GM23248 (cell line): ENCODE measurements around the gene PCBP3. TPM values are rescaled to one million over a fixed set of nuclear protein-coding genes. Genes with fewer than 3 reads are reported as not detected.

Source experiments
- DNase-seq: peaks from one replicate; pipeline ENCODE4 v3.0.0-alpha.2; 2015
- H2AFZ ChIP-seq: fragments of 200-600 bp; sonication (generic); 2 replicates; pipeline ENCODE4 v1.6.1; 2016; ENCODE audit warnings: antibody characterized with exemption
- H3F3A ChIP-seq: fragments of 200-600 bp; sonication (generic); 2 replicates; pipeline ENCODE4 v1.6.1; 2016; ENCODE audit warnings: mild to moderate bottlenecking, antibody characterized with exemption, mixed run types; ENCODE audit not compliant: insufficient read depth
- H3K27ac ChIP-seq: fragments of 200-600 bp; sonication (generic); 2 replicates; pipeline ENCODE4 v1.5.1; 2016; ENCODE audit warnings: mild to moderate bottlenecking
- H3K27me3 ChIP-seq: fragments of 200-600 bp; sonication (generic); replicated peaks from 2 replicates; pipeline ENCODE4 v1.6.1; 2016; ENCODE audit warnings: mild to moderate bottlenecking; ENCODE audit not compliant: insufficient read depth
- H3K36me3 ChIP-seq: fragments of 200-600 bp; sonication (generic); 2 replicates; pipeline ENCODE4 v1.6.1; 2016; ENCODE audit warnings: low read depth, mild to moderate bottlenecking
- H3K4me1 ChIP-seq: fragments of 200-600 bp; sonication (generic); 2 replicates; pipeline ENCODE4 v1.6.1; 2016; ENCODE audit warnings: mild to moderate bottlenecking; ENCODE audit not compliant: insufficient read depth
- H3K4me2 ChIP-seq: fragments of 200-600 bp; sonication (generic); one replicate; pipeline ENCODE4 v1.6.1; 2016; ENCODE audit warnings: mild to moderate bottlenecking; ENCODE audit not compliant: unreplicated experiment
- H3K4me3 ChIP-seq: fragments of 200-600 bp; sonication (generic); 2 replicates; pipeline ENCODE4 v1.5.1; 2016; ENCODE audit warnings: mild to moderate bottlenecking
- H3K79me2 ChIP-seq: fragments of 200-600 bp; sonication (generic); 2 replicates; pipeline ENCODE4 v1.6.1; 2016; ENCODE audit warnings: mild to moderate bottlenecking; ENCODE audit not compliant: insufficient read depth
- H3K9ac ChIP-seq: fragments of 200-600 bp; sonication (generic); 2 replicates; pipeline ENCODE4 v1.6.1; 2016; ENCODE audit warnings: mild to moderate bottlenecking
- H3K9me2 ChIP-seq: fragments of 200-600 bp; sonication (generic); 2 replicates; pipeline ENCODE4 v1.6.1; 2016; ENCODE audit warnings: mixed run types, mild to moderate bottlenecking, moderate library complexity; ENCODE audit not compliant: insufficient read depth
- H3K9me3 ChIP-seq: fragments of 200-600 bp; sonication (generic); one replicate; pipeline ENCODE4 v1.6.1; 2017; ENCODE audit warnings: low read depth
- H4K20me1 ChIP-seq: fragments of 200-600 bp; sonication (generic); 2 replicates; pipeline ENCODE4 v1.6.0; 2016; ENCODE audit not compliant: insufficient read depth
- EZH2 ChIP-seq: fragments of 200-600 bp; sonication (generic); IDR thresholded peaks from 2 replicates; pipeline ENCODE4 v1.6.1; 2018; ENCODE audit warnings: antibody characterized with exemption, mild to moderate bottlenecking; ENCODE audit not compliant: insufficient read depth, poor library complexity, severe bottlenecking
- EZH2phosphoT487 ChIP-seq: fragments of 200-600 bp; sonication (generic); IDR thresholded peaks from 2 replicates; pipeline ENCODE4 v1.6.1; 2018; ENCODE audit warnings: antibody characterized with exemption, moderate library complexity, mild to moderate bottlenecking, low read depth; ENCODE audit not compliant: insufficient read depth
- WGBS, 2 experiments: methylation state at CpG; one replicate each; pipeline ENCODE4 v1.1.6; 2015 to 2017; ENCODE audit warnings: low lambda C conversion rate in 2 of 2, low coverage in 1 of 2; ENCODE audit errors: missing lambda C conversion rate in 2 of 2; 5-methylcytosine and 5-hydroxymethylcytosine counted together
- in situ Hi-C: fragments of 300-500 bp; cut with MboI; formaldehyde crosslinking; loops from 2 replicates; pipeline ENCODE4 v1.15.0; 2020
- polyA plus RNA-seq: library from polyadenylated mRNA; unstranded; fragments of >200 nt; fragmentation: Nextera tagmentation; extraction: Ambion mirVana; gene quantifications from 2 replicates; pipeline ENCODE4 v1.2.1, GENCODE V29; 2016
- total RNA-seq: library from RNA; depleted of rRNA; stranded (reverse); fragments of >200 nt; shearing (Covaris generic); gene quantifications from 2 replicates; pipeline ENCODE4 v1.2.3, GENCODE V29; 2014

PCBP3 gene
- total and polyA plus RNA-seq, 2 experiments from 2014 or later = 0.32 to 1.3 TPM

DNA sequence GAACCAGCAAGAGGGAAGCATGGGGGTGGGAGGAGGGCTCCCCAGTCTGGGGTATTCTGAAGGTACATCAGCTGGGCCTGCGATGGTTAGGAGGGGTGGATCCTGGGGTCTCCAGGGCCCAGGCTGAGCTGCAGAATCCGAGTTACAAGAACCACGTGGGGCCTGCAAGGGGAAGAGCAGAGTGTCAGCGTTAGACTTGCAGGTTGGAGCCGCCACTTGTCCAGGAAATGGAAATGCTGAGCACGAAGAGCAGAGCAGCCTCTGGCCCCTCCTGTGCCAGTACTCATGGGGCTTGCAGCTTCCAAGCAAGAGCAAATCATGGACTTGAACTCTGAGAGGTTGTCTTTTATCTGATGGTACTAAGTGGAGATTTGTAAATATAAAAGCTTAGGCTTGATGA is 290.6 kb downstream of the PCBP3 start:
- Histone ChIP-seq H3K9ac (no peak overlapping the region), H3K4me1 (no peaks in the 10 kb centered on the region), H3K4me3 (no peak overlapping the region), H3F3A (no peaks in the 10 kb centered on the region), H4K20me1 (no peaks in the 10 kb centered on the region), H3K4me2 (no peak overlapping the region), H3K36me3 (no peaks in the 10 kb centered on the region), H2AFZ (no peak overlapping the region), H3K9me3 (no peaks in the 10 kb centered on the region), H3K9me2 (no peaks in the 10 kb centered on the region), H3K27me3 (no peaks in the 10 kb centered on the region), H3K27ac (no peak overlapping the region), H3K79me2 (no peaks in the 10 kb centered on the region)
- in situ Hi-C loops = no loop called here
- 64 to 66% methylated on average over 6 of the region's 6 CpGs for WGBS, 2 experiments
- TF ChIP-seq EZH2 (no peak), EZH2phosphoT487 (no peak)
- DNase-seq = no peak

DNA sequence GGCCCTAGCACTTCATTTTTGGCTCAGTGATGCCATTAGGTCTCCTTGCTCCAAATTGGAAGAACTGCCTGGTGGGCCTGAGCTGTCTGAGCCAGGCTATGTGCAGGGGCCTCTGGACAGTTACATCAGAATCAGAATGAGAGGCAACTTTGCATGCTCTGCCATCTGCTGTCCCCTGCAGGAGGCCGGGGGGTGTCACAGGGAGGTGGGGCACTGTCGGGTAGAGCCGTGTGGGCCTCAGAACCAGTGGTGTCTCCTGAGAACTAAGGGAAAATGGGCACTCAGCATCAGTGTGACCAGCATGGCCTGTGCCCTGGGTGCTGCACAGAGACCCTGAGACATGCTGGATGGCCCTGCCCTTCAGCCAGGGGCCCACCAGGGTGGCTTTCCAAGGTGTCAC is 291.0 kb downstream of the PCBP3 start:
- 70 to 77% methylated on average over 3 of the region's 3 CpGs for WGBS, 2 experiments

DNA sequence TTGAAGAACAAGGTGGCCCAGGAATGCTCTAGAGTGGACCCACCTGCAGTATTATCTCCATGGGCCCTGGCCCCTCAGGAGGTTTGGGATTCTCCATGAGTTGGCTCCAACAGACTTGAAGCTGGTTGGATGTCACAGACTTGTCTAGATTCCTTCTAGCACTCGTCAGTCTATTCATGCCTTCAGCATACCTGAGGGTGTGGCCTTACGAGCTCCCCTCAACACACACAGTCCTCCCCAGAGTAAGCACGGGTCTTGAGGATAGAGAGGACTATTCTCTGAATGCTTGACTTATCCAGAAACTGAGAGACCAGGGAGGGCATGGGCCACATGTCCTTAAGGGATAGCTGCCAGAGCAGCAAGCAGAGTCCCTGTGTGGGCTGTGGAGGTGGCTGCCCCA is 292.1 kb downstream of the PCBP3 start:
- 59 to 62% methylated on average over 3 of the region's 3 CpGs for WGBS, 2 experiments
- Histone ChIP-seq H3K9me2 (no peaks in the 10 kb centered on the region), H3K36me3 (no peaks in the 10 kb centered on the region), H3K27ac (no peak overlapping the region), H3K9me3 (no peaks in the 10 kb centered on the region), H3K4me1 (no peaks in the 10 kb centered on the region), H3K4me2 (no peak overlapping the region), H3K4me3 (no peak overlapping the region), H4K20me1 (no peaks in the 10 kb centered on the region), H3K27me3 (no peaks in the 10 kb centered on the region), H3K9ac (no peak overlapping the region), H3K79me2 (no peaks in the 10 kb centered on the region), H3F3A (no peaks in the 10 kb centered on the region), H2AFZ (no peak overlapping the region)
- in situ Hi-C loops = no loop called here
- peak; percentile 54 for DNase-seq
- no peak for TF ChIP-seq EZH2phosphoT487
- TF ChIP-seq EZH2 = no peak

More for the DNA sequence above, 291.0 kb downstream of the PCBP3 start:
- H3K79me2 ChIP-seq = no peaks in the 10 kb centered on the region
- H3K27ac ChIP-seq = no peak overlapping the region
- no peak overlapping the region for H3K4me3 ChIP-seq
- H3K9ac ChIP-seq = no peak overlapping the region
- no peaks in the 10 kb centered on the region for H3F3A ChIP-seq
- H4K20me1 ChIP-seq = no peaks in the 10 kb centered on the region
- no peak for DNase-seq
- TF ChIP-seq EZH2 (no peak), EZH2phosphoT487 (no peak)
- no peaks in the 10 kb centered on the region for H3K9me2 ChIP-seq
- H3K9me3 ChIP-seq = no peaks in the 10 kb centered on the region
- no peaks in the 10 kb centered on the region for H3K4me1 ChIP-seq
- no peaks in the 10 kb centered on the region for H3K36me3 ChIP-seq
- H3K4me2 ChIP-seq = no peak overlapping the region
- H3K27me3 ChIP-seq = no peaks in the 10 kb centered on the region
- in situ Hi-C loops = no loop called here
- no peak overlapping the region for H2AFZ ChIP-seq

DNA sequence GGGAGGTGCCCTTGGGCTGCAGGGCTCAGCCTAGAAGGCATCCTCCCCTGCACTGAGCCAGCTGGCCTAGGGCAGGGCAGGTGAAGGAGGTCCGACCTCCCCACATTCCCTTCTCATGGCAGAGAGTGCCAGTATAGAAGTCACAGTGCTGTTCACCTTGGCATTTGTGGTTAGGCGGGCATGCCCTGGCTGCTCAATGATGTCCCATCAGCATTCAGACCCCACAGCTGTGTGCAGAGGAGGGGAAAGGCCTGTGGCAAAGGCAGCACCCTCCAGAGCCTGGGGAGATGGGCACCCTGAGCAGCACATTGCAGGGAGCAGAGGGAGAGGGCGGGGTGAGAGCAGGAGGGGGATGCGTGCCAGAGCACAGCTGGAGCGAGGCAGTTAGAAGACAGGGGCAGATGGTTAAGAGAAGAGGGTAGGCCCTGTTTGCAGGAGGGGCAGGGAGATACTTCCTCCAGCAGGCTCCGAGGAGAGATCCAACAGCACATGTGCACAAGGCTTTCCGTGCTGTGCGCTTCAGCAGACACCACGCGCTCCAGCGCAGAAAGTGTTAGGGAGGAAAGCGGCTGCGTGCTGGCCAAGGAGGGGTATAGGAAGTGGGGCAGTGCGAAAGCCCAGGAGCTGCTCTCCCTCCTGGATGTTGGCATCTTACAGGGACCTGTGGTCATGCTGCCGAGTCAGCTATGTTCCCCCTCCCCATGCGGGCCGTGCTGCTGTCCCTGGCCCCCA is 294.4 kb downstream of the PCBP3 start:
- Histone ChIP-seq H3K4me3 (no peak overlapping the region), H3K79me2 (no peaks in the 10 kb centered on the region), H4K20me1 (no peaks in the 10 kb centered on the region), H3K4me2 (no peak overlapping the region), H3K9me3 (no peaks in the 10 kb centered on the region), H3K27ac (no peak overlapping the region), H3F3A (no peaks in the 10 kb centered on the region), H3K4me1 (no peaks in the 10 kb centered on the region), H3K36me3 (no peaks in the 10 kb centered on the region), H3K9me2 (no peaks in the 10 kb centered on the region), H3K9ac (no peak overlapping the region), H3K27me3 (no peaks in the 10 kb centered on the region), H2AFZ (no peak overlapping the region)
- DNase-seq = no peak
- TF ChIP-seq EZH2phosphoT487 (no peak), EZH2 (no peak)
- 46 to 52% methylated on average over 17 of the region's 17 CpGs for WGBS, 2 experiments
- in situ Hi-C loops = no loop called here
